ENCODE results near the gene ZNF705A.
"Not testable (repeated sequence)": the region's sequence is repeated elsewhere in the genome, so short reads cannot be mapped to it uniquely, and the experiment has no call there.

ZNF705A gene

DNA sequence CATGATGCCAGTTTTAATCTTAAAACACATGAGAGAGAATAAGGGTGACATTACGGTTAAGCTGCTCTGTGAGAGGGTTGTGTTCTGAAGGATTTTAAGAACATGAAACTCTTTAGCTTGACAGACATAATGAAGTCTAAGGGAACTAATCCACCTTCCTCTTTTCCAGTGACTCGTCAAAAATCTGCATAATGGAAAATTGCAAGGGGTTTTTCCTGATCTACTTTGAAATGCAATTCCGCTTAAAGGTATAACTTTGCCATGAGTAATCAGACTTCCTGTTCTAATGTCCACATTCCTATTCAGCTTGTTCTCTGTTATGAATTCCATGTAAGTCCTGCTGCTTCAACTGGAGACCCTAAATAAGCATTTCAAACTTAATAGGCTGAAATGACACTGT lies at the start of gene ZNF705A:
ZNF705A (plus strand) TSS at position 171 of the 400 bp plus-strand sequence. CDS start 15,611 bp downstream, outside the sequence.
- no peaks in the 10 kb centered on the region for H3K27me3 Mint-ChIP-seq
- peaks cover 34% of the 10 kb centered on the region for H3K4me1 Mint-ChIP-seq (ENCODE audit: low read depth)
- H3K4me3 Mint-ChIP-seq = no peak within 1 kb of the TSS
- no peaks in the 10 kb centered on the region for H3K36me3 Mint-ChIP-seq
- no peak within 1 kb of the TSS for H3K27ac Mint-ChIP-seq
- no peaks in the 10 kb centered on the region for H3K9me3 Mint-ChIP-seq (ENCODE audit: low read depth)

GRCh38 chr12:8108808-8109398 lies 47.9 kb upstream of the ZNF705A start:
- peaks cover 3% of the 10 kb centered on the region for H3K4me1 Mint-ChIP-seq (ENCODE audit: low read depth)
- H3K4me3 Mint-ChIP-seq = no peak overlapping the region
- no peaks in the 10 kb centered on the region for H3K9me3 Mint-ChIP-seq (ENCODE audit: low read depth)
- H3K27ac Mint-ChIP-seq = no peak overlapping the region
- no peaks in the 10 kb centered on the region for H3K27me3 Mint-ChIP-seq
- H3K36me3 Mint-ChIP-seq = peaks cover 29% of the 10 kb centered on the region

GRCh38 chr12:8113117-8113516 lies 43.7 kb upstream of the ZNF705A start:
- H3K27me3 Mint-ChIP-seq; H3K4me1 Mint-ChIP-seq (ENCODE audit: low read depth); H3K27ac Mint-ChIP-seq; H3K9me3 Mint-ChIP-seq (ENCODE audit: low read depth); H3K4me3 Mint-ChIP-seq: not testable (repeated sequence)
- H3K36me3 Mint-ChIP-seq = peaks cover 17% of the 10 kb centered on the region

DNA sequence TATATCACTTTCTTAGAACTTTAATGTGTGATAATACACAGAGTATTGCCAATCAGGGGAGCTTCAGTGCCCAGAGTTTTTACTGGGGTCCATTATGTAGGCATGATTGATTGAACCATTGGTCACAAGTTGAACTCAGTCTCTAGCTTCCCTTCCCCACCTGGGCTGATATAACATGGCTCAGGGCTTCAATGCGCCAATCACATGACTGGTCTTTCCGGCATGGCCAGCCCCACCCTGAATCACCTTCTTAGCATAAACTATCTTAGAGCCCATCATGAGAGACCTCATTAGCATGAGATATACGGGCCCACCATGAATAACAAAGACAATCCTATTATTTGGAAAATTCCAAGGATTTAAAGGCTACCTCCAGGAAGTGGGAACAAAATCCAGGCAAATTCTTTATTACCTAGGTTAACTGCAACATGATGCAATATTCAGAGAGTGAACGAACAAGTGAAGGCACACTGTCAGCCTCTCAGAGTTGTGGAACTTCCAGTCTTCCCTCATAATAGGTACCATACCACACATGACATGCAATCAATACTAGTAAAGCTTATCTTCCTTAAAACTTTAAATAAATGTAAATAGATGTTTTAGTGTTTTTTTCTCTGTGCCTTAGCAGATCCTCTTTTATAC lies 36.6 kb upstream of the ZNF705A start:
- Mint-ChIP-seq H3K9me3 (ENCODE audit: low read depth) (no peaks in the 10 kb centered on the region), H3K36me3 (peaks cover 11% of the 10 kb centered on the region), H3K4me3 (no peak overlapping the region), H3K27ac (no peak overlapping the region), H3K27me3 (no peaks in the 10 kb centered on the region), H3K4me1 (ENCODE audit: low read depth) (no peaks in the 10 kb centered on the region)

DNA sequence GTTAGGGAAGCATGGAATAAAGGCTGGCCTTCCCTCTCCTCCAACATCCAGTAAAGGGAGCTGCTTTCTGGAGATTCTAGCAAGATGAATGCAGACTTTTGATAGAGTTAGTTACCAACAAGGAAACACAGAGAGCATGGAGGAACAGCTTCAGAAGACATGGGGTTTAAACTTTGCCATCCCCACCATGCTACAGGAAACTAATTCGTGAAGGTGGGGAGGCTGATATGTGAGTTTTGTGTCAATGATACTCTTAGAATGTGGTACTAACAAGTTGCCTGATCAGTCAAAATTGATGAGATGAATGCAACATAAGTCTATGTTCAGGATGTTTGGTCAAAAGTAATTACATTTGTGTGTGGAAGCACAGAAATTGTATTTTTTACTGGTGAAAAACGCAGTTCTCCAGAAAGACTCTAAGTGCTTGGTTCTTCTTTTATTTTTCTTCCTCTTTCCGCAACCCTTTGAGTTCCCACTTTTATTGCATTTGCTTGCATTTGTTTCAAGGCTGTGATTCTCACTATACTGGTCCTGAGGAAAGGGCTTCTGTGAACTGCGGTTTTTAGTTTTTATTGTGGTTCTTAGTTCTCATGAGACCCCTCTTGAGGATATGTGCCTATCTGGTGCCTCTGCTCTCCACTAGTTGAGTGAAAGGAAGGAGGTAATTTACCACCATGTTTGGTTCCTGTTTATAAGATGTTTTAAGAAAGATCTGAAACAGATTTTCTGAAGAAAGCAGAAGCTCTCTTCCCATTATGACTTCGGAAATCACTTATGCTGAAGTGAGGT lies 33.5 kb upstream of the ZNF705A start, which contains the start of gene CLEC4A:
CLEC4A (plus strand) TSS at position 494 of the 789 bp plus-strand sequence; CDS start at position 756, 262 bp downstream.
- no peak within 1 kb of the TSS for H3K27ac Mint-ChIP-seq
- H3K27me3 Mint-ChIP-seq = no peaks in the 10 kb centered on the region
- peaks cover 11% of the 10 kb centered on the region for H3K36me3 Mint-ChIP-seq
- peaks cover 15% of the 10 kb centered on the region for H3K4me1 Mint-ChIP-seq (ENCODE audit: low read depth)
- no peak within 1 kb of the TSS for H3K4me3 Mint-ChIP-seq
- no peaks in the 10 kb centered on the region for H3K9me3 Mint-ChIP-seq (ENCODE audit: low read depth)

DNA sequence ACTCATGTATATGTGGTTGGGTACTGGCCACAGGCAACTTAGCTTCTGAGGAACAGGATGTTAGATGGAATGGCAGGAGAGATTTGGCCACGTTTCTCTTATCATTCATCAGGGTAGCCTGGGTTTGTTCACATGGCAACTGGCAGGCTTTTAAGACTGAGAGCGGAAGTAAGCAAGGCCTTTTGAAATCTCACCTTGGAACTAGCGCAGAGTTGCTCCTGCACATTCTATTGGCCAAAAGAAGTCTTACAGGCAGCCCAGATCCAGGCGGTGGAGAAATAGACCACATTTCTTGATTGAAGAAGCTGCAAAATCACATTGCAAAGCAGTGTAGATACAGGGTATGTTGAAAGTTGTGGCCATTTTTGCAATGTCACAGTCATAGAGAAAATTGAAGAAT lies 29.7 kb upstream of the ZNF705A start:
- peaks cover 11% of the 10 kb centered on the region for H3K36me3 Mint-ChIP-seq

DNA sequence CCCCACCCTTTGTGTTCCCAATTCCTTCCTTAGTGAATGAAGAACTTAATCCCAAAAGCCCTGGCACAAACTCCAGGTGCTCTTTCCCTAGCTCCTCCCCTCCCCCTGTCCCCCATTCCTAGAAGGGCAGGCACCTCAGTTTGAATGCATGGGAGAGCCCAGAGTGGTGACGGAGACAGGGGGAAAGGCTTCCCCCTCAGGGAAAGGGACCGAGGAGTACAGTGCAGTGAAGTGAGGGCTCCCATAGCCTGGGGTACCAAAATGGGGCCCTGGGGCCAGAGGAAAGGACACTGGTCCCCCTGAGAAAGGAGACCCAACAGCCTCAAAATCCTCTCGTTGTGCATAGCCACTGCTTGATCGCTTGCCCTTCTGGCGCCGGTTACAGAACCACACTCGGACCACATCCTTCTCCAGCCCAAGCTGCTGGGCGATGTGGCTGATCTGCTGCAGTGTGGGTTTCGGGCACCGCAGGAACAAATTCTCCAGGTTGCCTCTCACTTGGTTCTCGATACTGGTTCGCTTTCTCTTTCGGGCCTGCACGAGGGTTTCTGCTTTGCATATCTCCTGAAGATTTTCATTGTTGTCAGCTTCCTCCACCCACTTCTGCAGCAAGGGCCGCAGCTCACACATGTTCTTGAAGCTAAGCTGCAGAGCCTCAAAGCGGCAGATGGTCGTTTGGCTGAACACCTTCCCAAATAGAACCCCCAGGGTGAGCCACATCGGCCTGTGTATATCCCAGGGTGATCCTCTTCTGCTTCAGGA lies 23.0 kb upstream of the ZNF705A start:
- not testable (repeated sequence) for H3K27me3 Mint-ChIP-seq; H3K27ac Mint-ChIP-seq; H3K4me1 Mint-ChIP-seq (ENCODE audit: low read depth); H3K9me3 Mint-ChIP-seq (ENCODE audit: low read depth); H3K4me3 Mint-ChIP-seq
- peaks cover 21% of the 10 kb centered on the region for H3K36me3 Mint-ChIP-seq

More for the DNA sequence above, 29.7 kb upstream of the ZNF705A start:
- Mint-ChIP-seq H3K27ac (peak overlapping the region; percentile 36), H3K27me3 (no peaks in the 10 kb centered on the region), H3K4me1 (ENCODE audit: low read depth) (peaks cover 15% of the 10 kb centered on the region), H3K9me3 (ENCODE audit: low read depth) (no peaks in the 10 kb centered on the region), H3K4me3 (no peak overlapping the region)

DNA sequence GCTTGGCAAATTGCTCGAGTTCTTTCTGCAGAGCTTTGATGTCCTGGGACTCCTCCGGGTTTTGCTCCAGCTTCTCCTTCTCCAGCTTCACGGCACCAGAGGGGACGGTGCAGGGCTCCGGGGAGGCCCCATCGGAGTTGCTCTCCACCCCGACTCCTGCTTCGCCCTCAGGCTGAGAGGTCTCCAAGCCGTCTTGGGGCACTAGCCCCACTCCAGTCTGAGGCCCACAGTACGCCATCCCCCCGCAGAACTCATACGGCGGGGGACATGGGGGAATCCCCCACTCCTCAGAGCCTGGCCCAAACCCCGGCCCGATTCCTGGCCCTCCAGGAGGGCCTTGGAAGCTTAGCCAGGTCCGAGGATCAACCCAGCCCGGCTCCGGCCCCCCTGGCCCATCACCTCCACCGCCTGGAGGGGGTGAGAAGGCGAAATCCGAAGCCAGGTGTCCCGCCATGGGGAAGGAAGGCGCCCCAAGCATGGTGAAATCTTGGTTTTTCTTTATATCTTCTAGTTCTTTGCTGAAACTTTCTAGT lies 22.4 kb upstream of the ZNF705A start:
- peaks cover 23% of the 10 kb centered on the region for H3K36me3 Mint-ChIP-seq
- not testable (repeated sequence) for H3K4me1 Mint-ChIP-seq (ENCODE audit: low read depth); H3K27me3 Mint-ChIP-seq; H3K4me3 Mint-ChIP-seq; H3K27ac Mint-ChIP-seq; H3K9me3 Mint-ChIP-seq (ENCODE audit: low read depth)

GRCh38 chr12:8141647-8142046 lies 15.2 kb upstream of the ZNF705A start:
- not testable (repeated sequence) for H3K4me3 Mint-ChIP-seq; H3K9me3 Mint-ChIP-seq (ENCODE audit: low read depth); H3K27me3 Mint-ChIP-seq; H3K27ac Mint-ChIP-seq; H3K4me1 Mint-ChIP-seq (ENCODE audit: low read depth)
- H3K36me3 Mint-ChIP-seq = peaks cover 27% of the 10 kb centered on the region

GRCh38 chr12:8143261-8143660 lies 13.6 kb upstream of the ZNF705A start:
- Mint-ChIP-seq H3K4me1 (ENCODE audit: low read depth) (no peaks in the 10 kb centered on the region), H3K9me3 (ENCODE audit: low read depth) (peaks cover 6% of the 10 kb centered on the region), H3K36me3 (peaks cover 20% of the 10 kb centered on the region), H3K4me3 (no peak overlapping the region), H3K27me3 (no peaks in the 10 kb centered on the region), H3K27ac (no peak overlapping the region)

DNA sequence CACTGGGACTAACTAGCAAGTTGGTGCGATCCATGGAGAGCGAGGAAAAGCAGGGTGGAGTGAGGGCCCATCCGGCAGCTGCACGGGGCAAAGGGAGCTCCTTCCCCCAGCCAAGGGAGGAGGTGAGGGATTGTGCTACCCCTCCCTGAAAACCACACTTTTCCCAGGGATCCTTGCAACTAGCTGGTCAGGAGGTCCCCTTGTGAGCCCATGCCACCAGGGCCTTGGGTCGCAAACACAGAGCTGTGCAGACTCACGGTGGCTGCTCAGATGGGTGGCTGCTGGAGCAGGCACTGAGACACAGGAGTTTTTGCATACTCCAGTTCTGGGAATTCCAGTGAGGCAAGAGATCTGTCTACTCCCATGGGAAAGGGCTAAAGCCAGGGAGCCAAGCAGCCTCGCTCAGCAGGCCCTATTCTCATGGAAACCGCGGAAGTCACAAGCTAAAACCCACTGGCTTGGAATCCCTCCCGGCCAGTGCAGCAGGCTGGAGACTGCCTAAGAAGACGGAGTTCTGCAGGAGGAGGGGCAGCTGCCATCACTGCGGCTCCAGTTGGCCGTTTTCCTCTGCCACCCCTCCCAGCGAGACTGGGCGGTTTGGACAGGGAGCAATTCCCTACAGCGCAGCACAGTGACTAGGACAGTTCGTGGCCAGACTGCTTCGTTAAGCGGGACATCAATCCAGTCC lies 10.9 kb upstream of the ZNF705A start:
- H3K36me3 Mint-ChIP-seq = peaks cover 14% of the 10 kb centered on the region
- H3K4me1 Mint-ChIP-seq (ENCODE audit: low read depth) = no peaks in the 10 kb centered on the region
- peaks cover 6% of the 10 kb centered on the region for H3K9me3 Mint-ChIP-seq (ENCODE audit: low read depth)
- no peak overlapping the region for H3K27ac Mint-ChIP-seq
- no peak overlapping the region for H3K4me3 Mint-ChIP-seq
- H3K27me3 Mint-ChIP-seq = no peaks in the 10 kb centered on the region

GRCh38 chr12:8146442-8146771 lies 10.4 kb upstream of the ZNF705A start:
- H3K9me3 Mint-ChIP-seq (ENCODE audit: low read depth) = peaks cover 6% of the 10 kb centered on the region
- no peaks in the 10 kb centered on the region for H3K4me1 Mint-ChIP-seq (ENCODE audit: low read depth)
- H3K4me3 Mint-ChIP-seq = no peak overlapping the region
- H3K27ac Mint-ChIP-seq = no peak overlapping the region
- H3K27me3 Mint-ChIP-seq = no peaks in the 10 kb centered on the region
- H3K36me3 Mint-ChIP-seq = peaks cover 12% of the 10 kb centered on the region

DNA sequence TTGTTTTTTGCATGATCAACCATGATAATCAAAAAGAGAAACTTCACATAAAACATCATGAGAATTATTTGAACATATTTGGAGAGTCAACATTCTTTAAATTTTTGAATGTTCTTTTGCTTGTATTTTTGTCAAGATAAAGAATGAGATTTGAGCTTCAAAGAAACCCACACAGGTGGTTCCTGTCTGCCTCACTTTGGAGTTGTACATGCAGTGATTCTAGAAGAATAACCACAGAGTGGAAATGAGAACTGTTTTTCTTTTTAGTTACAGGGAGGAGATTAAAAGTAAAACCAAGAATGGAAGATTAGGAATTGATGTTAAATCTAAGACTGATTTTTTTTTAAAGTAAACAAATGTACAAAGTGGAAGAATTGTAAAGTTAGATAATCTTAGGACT lies 2.3 kb upstream of the ZNF705A start:
- H3K27me3 Mint-ChIP-seq = no peaks in the 10 kb centered on the region
- no peaks in the 10 kb centered on the region for H3K9me3 Mint-ChIP-seq (ENCODE audit: low read depth)
- H3K4me3 Mint-ChIP-seq = peak overlapping the region; percentile 3
- peaks cover 34% of the 10 kb centered on the region for H3K4me1 Mint-ChIP-seq (ENCODE audit: low read depth)
- H3K27ac Mint-ChIP-seq = no peak overlapping the region
- H3K36me3 Mint-ChIP-seq = no peaks in the 10 kb centered on the region

DNA sequence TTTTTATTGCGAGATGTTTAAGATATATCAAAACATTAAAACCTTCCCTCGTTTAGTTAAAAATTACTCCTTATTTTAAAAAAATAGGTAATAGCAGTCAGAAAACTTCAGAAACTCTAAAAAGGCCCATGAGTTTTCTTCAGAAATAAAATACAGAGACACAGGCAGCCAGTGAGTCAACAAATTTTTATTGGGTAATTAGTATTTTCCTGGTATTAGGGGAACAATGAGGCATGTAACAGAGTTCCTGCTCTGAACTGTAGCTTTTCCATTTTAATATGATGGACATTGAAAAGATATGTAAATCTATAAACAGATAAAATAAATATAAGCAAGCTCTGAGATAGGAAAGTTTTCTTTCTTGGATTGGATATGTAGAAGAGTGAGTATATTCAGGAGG lies 399 bp upstream of the ZNF705A start:
- Mint-ChIP-seq H3K36me3 (no peaks in the 10 kb centered on the region), H3K4me1 (ENCODE audit: low read depth) (peaks cover 34% of the 10 kb centered on the region), H3K27me3 (no peaks in the 10 kb centered on the region), H3K27ac (no peak overlapping the region), H3K9me3 (ENCODE audit: low read depth) (no peaks in the 10 kb centered on the region), H3K4me3 (no peak overlapping the region)

All from activated naive CD8-positive, alpha-beta T cell (primary cell).